HEK293 (cell line): ENCODE results near the gene CCT8.

Experiments
- CTCF ChIA-PET: fragments of 350-600 bp; formaldehyde crosslinking; extraction: SDS; loops from one replicate; lab custom pipeline; 2021; ENCODE audit warnings: antibody characterized with exemption; lab: Yijun Ruan, JAX
- POLR2A ChIA-PET: fragments of 300-600 bp; formaldehyde crosslinking; extraction: SDS; loops from one replicate; lab custom pipeline; 2020; ENCODE audit warnings: antibody characterized with exemption, inconsistent platforms; lab: Yijun Ruan, JAX
- H3K27ac ChIP-seq: fragments of 200-500 bp; sonication (Bioruptor generic); 2 replicates; pipeline ENCODE4 v1.5.1; 2014; ENCODE audit warnings: low read depth, low read length, control low read depth, inconsistent platforms; ENCODE audit errors: extremely low read depth
- H3K36me3 ChIP-seq, 2 experiments: fragments of 200-500 bp in 1 of 2; sonication (Bioruptor generic) in 1 of 2; 1 replicate in 1 of 2; 2 replicates in 1 of 2; pipeline ENCODE4 v1.5.1; 2014 to 2017; ENCODE audit warnings: inconsistent platforms in 2 of 2, low read length in 2 of 2; ENCODE audit not compliant: control insufficient read depth in 2 of 2, insufficient read depth in 1 of 2
- H3K4me1 ChIP-seq: fragments of 200-500 bp; sonication (Bioruptor generic); 2 replicates; pipeline ENCODE4 v1.5.1; 2014; ENCODE audit warnings: mild to moderate bottlenecking, low read length, inconsistent platforms; ENCODE audit not compliant: control insufficient read depth, insufficient read depth
- H3K4me3 ChIP-seq: 2 replicates; pipeline ENCODE4 v1.5.1; 2011; ENCODE audit warnings: low read depth, mild to moderate bottlenecking, control low read depth, low read length, moderate library complexity
- H3K9me3 ChIP-seq: fragments of 200-500 bp; sonication (Bioruptor generic); 2 replicates; pipeline ENCODE4 v1.5.1; 2014; ENCODE audit warnings: low read depth, low read length, inconsistent platforms; ENCODE audit not compliant: control insufficient read depth, insufficient read depth
- ZNF10 ChIP-seq: fragments of 450-650 bp; formaldehyde crosslinking; IDR thresholded peaks from 2 replicates; pipeline ENCODE4 v1.5.1; 2017; ENCODE audit warnings: missing biosample characterization, missing genetic modification characterization
- TF ChIP-seq, protein P1 (sequence below): fragments of 450-650 bp; formaldehyde crosslinking; IDR thresholded peaks from 2 replicates; pipeline ENCODE4 v1.5.1; 2017; ENCODE audit warnings: missing biosample characterization, missing genetic modification characterization

The CCT8 gene

DNA sequence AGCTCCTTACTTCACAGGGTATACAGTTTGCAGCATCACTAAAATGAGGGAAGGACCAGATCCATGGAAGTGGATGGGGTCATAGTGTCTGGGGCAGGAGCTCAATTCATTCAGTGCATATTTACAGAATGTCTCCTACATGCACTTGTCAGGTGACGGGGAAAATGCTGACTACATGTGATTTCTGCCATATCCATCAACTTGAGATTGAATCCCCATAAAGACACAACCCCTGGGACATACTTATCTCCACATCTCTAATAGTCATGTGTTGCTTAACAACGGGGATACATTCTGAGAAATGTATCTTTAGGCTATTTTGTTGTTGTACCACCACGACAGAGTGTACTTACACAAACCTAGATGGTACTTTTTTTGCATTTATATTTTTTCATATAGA, 66.3 kb downstream of the CCT8 start:
- TF ChIP-seq ZNF10 (tag by site-specific recombination), result 0 out of 2 replicates have a peak, but pooled peaks have one; percentile 48
- TF ChIP-seq, protein P1, sequence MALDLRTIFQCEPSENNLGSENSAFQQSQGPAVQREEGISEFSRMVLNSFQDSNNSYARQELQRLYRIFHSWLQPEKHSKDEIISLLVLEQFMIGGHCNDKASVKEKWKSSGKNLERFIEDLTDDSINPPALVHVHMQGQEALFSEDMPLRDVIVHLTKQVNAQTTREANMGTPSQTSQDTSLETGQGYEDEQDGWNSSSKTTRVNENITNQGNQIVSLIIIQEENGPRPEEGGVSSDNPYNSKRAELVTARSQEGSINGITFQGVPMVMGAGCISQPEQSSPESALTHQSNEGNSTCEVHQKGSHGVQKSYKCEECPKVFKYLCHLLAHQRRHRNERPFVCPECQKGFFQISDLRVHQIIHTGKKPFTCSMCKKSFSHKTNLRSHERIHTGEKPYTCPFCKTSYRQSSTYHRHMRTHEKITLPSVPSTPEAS (tag by site-specific recombination), result no peak
- CTCF ChIA-PET, result no interaction called here
- Histone ChIP-seq H3K27ac (no peak overlapping the region), H3K36me3 (peaks cover 0 to 23% of the 10 kb centered on the region in 2 experiments; a peak in 2 of 3 replicates), H3K4me3 (no peak overlapping the region), H3K4me1 (no peaks in the 10 kb centered on the region; the same call in 1 of the 2 replicates), H3K9me3 (no peaks in the 10 kb centered on the region)
- POLR2A ChIA-PET, result interaction anchor here (0.6 kb wide), 1 partner anchor 88 kb away, joined by 7 read pairs; no protein-coding TSS in a partner anchor
